HG02763 (cell line): Measurements from ENCODE around the gene UMODL1.

Experiments
- ATAC-seq: cut with Tn5 transposase; IDR thresholded peaks from one replicate; pipeline ENCODE4 v1.9.1; 2021; ENCODE audit warnings: mild to moderate bottlenecking, moderate library complexity; ENCODE audit not compliant: unreplicated experiment

Gene UMODL1

GRCh38 chr21:42146821-42147220 lies 75.7 kb downstream of the UMODL1 start:
- no peak for ATAC-seq

GRCh38 chr21:42147386-42148020 lies 76.4 kb downstream of the UMODL1 start:
- ATAC-seq: no peak

GRCh38 chr21:42148097-42148496 lies 77.0 kb downstream of the UMODL1 start:
- no peak for ATAC-seq

- no peak for ATAC-seq
These were observed 77.5 kb downstream of the UMODL1 start for GRCh38 chr21:42148584-42148983.

GRCh38 chr21:42149656-42150473 lies 78.7 kb downstream of the UMODL1 start:
- no peak for ATAC-seq

- no peak for ATAC-seq
These were observed 79.5 kb downstream of the UMODL1 start for GRCh38 chr21:42150474-42151085.

- ATAC-seq: no peak
These were observed 80.2 kb downstream of the UMODL1 start for GRCh38 chr21:42151148-42151947.

GRCh38 chr21:42151948-42152220 lies 80.8 kb downstream of the UMODL1 start:
- ATAC-seq: no peak

GRCh38 chr21:42153046-42153686 lies 82.0 kb downstream of the UMODL1 start:
- no peak for ATAC-seq

GRCh38 chr21:42153746-42154145 lies 82.6 kb downstream of the UMODL1 start:
- ATAC-seq: no peak

- ATAC-seq: no peak
These were observed 83.3 kb downstream of the UMODL1 start for GRCh38 chr21:42154237-42155044.

- ATAC-seq: no peak
These were observed 84.1 kb downstream of the UMODL1 start for GRCh38 chr21:42155045-42155855.

- ATAC-seq: no peak
These were observed 85.8 kb downstream of the UMODL1 start for GRCh38 chr21:42156690-42157605.

GRCh38 chr21:42157606-42158310 lies 86.6 kb downstream of the UMODL1 start:
- ATAC-seq: no peak

- ATAC-seq: no peak
These were observed 87.7 kb downstream of the UMODL1 start for GRCh38 chr21:42158846-42159245.

- no peak for ATAC-seq
These were observed 88.5 kb downstream of the UMODL1 start for GRCh38 chr21:42159560-42160110.

GRCh38 chr21:42160111-42160721 lies 89.1 kb downstream of the UMODL1 start:
- no peak for ATAC-seq
